GM18508 (cell line): ENCODE results near the gene MORC3.
"Not testable (repeated sequence)": the region's sequence is repeated elsewhere in the genome, so short reads cannot be mapped to it uniquely, and the experiment has no call there.

Source experiments
- ATAC-seq: cut with Tn5 transposase; IDR thresholded peaks from one replicate; pipeline ENCODE4 v1.9.1; 2021; ENCODE audit warnings: moderate number of reproducible peaks; ENCODE audit not compliant: insufficient read depth, unreplicated experiment

Gene MORC3

GRCh38 chr21:36382722-36383121 lies 62.7 kb downstream of the MORC3 start:
- ATAC-seq: not testable (repeated sequence)

GRCh38 chr21:36384885-36385232 lies 64.9 kb downstream of the MORC3 start:
- ATAC-seq: no peak

GRCh38 chr21:36385233-36386030 lies 65.4 kb downstream of the MORC3 start, which contains the start of gene CHAF1B:
TSS of gene CHAF1B (plus strand) at chr21:36385392. CDS start at chr21:36386137, 745 bp downstream.
- peak; percentile 62 for ATAC-seq

GRCh38 chr21:36386031-36386642 lies 66.1 kb downstream of the MORC3 start:
- no peak for ATAC-seq

- no peak for ATAC-seq
These were observed 68.1 kb downstream of the MORC3 start for GRCh38 chr21:36388096-36388495.

GRCh38 chr21:36388835-36389234 lies 68.8 kb downstream of the MORC3 start:
- no peak for ATAC-seq

GRCh38 chr21:36391649-36392048 lies 71.7 kb downstream of the MORC3 start:
- not testable (repeated sequence) for ATAC-seq

GRCh38 chr21:36395353-36396111 lies 75.5 kb downstream of the MORC3 start:
- no peak for ATAC-seq

GRCh38 chr21:36396325-36396724 lies 76.3 kb downstream of the MORC3 start:
- no peak for ATAC-seq

- no peak for ATAC-seq
These were observed 77.0 kb downstream of the MORC3 start for GRCh38 chr21:36396971-36397370.

GRCh38 chr21:36397606-36398005 lies 77.6 kb downstream of the MORC3 start:
- no peak for ATAC-seq

- not testable (repeated sequence) for ATAC-seq
These were observed 79.7 kb downstream of the MORC3 start for GRCh38 chr21:36399736-36400135.

GRCh38 chr21:36400719-36401118 lies 80.7 kb downstream of the MORC3 start:
- no peak for ATAC-seq

- no peak for ATAC-seq
These were observed 82.3 kb downstream of the MORC3 start for GRCh38 chr21:36402339-36402738.

GRCh38 chr21:36403713-36404112 lies 83.7 kb downstream of the MORC3 start:
- no peak for ATAC-seq

- ATAC-seq: no peak
These were observed 88.6 kb downstream of the MORC3 start for GRCh38 chr21:36408568-36408967.

GRCh38 chr21:36411301-36411700 lies 91.3 kb downstream of the MORC3 start:
- ATAC-seq: no peak

- ATAC-seq: no peak
These were observed 92.9 kb downstream of the MORC3 start for GRCh38 chr21:36412916-36413315.

- ATAC-seq: no peak
These were observed 95.4 kb downstream of the MORC3 start for GRCh38 chr21:36415375-36415774.

GRCh38 chr21:36419241-36419640 lies 99.2 kb downstream of the MORC3 start:
- ATAC-seq: no peak

GRCh38 chr21:36419996-36420395 lies 100.0 kb downstream of the MORC3 start:
- ATAC-seq: no peak
